LNCAP (cell line): ENCODE measurements around the gene ATIC.

ENCODE experiments used
- CTCF ChIP-seq: fragments of 450-650 bp; IDR thresholded peaks from 2 replicates; pipeline ENCODE4 v1.5.1; 2017; ENCODE audit warnings: mild to moderate bottlenecking

The ATIC gene

GRCh38 chr2:215290980-215291599, 20.8 kb upstream of the ATIC start:
- TF ChIP-seq CTCF = no peak

- TF ChIP-seq CTCF = no peak
Observed at GRCh38 chr2:215293879-215294278, 18.0 kb upstream of the ATIC start.

GRCh38 chr2:215299337-215299859, 12.5 kb upstream of the ATIC start:
- no peak for TF ChIP-seq CTCF

GRCh38 chr2:215301994-215302393, 9.9 kb upstream of the ATIC start:
- no peak for TF ChIP-seq CTCF

- TF ChIP-seq CTCF = no peak
Observed at GRCh38 chr2:215313255-215313613, 1.4 kb downstream of the ATIC start.

GRCh38 chr2:215314896-215315295, 3.0 kb downstream of the ATIC start:
- TF ChIP-seq CTCF = no peak

GRCh38 chr2:215315301-215315700, 3.4 kb downstream of the ATIC start:
- no peak for TF ChIP-seq CTCF

GRCh38 chr2:215316336-215316735, 4.5 kb downstream of the ATIC start:
- TF ChIP-seq CTCF = no peak
